PC-9 (cell line): Measurements from ENCODE around the gene IBA57. TPM values are rescaled to one million over a fixed set of nuclear protein-coding genes. Genes with fewer than 3 reads are reported as not detected.

Source experiments
- BruUV-seq: library from RNA; stranded (reverse); fragments of 400-500 nt; replicated peaks from 2 replicates; lab custom pipeline; 2021; lab: Mats Ljungman, UMichigan
- CTCF ChIA-PET: fragments of 300-600 bp; sonication (Branson Sonifier 250); formaldehyde crosslinking; loops from one replicate; lab custom pipeline; 2022; ENCODE audit warnings: antibody characterized with exemption; lab: Charles Lee
- POLR2A ChIA-PET: fragments of 300-600 bp; sonication (Branson Sonifier 250); formaldehyde crosslinking; loops from one replicate; lab custom pipeline; 2022; ENCODE audit warnings: antibody characterized with exemption; ENCODE audit not compliant: unreplicated experiment; lab: Charles Lee
- DNase-seq, 2 experiments: peaks; one replicate each; pipeline versions ENCODE4 v3.0.0 to v3.0.0-alpha.2; 2015 to 2022; ENCODE audit warnings: mixed read lengths in 1 of 2
- H2AFZ ChIP-seq: fragments of 200-600 bp; sonication (generic); 2 replicates; pipeline ENCODE4 v1.8.1; 2017; ENCODE audit warnings: antibody characterized with exemption
- H3F3A ChIP-seq: fragments of 200-600 bp; sonication (generic); 2 replicates; pipeline ENCODE4 v1.8.1; 2017; ENCODE audit warnings: antibody characterized with exemption, mild to moderate bottlenecking, low read depth; ENCODE audit not compliant: insufficient read depth
- H3K27ac ChIP-seq: fragments of 200-600 bp; sonication (generic); 2 replicates; pipeline ENCODE4 v1.6.1; 2016; ENCODE audit warnings: mixed run types
- H3K27me3 ChIP-seq: fragments of 200-600 bp; sonication (generic); 2 replicates; pipeline ENCODE4 v1.6.1; 2016; ENCODE audit warnings: low read depth, mixed run types; ENCODE audit not compliant: insufficient read depth
- H3K36me3 ChIP-seq: fragments of 200-600 bp; sonication (generic); 2 replicates; pipeline ENCODE4 v1.6.1; 2016; ENCODE audit warnings: low read depth, mixed run types
- H3K4me1 ChIP-seq: fragments of 200-600 bp; sonication (generic); replicated peaks from 2 replicates; pipeline ENCODE4 v1.6.1; 2016; ENCODE audit warnings: mixed run types; ENCODE audit not compliant: insufficient read depth
- H3K4me2 ChIP-seq: fragments of 200-600 bp; sonication (generic); 2 replicates; pipeline ENCODE4 v1.6.1; 2017; ENCODE audit warnings: mixed run types
- H3K4me3 ChIP-seq: fragments of 200-600 bp; sonication (generic); 2 replicates; pipeline ENCODE4 v1.6.1; 2016; ENCODE audit warnings: mixed run types
- H3K79me2 ChIP-seq: fragments of 200-600 bp; sonication (generic); 2 replicates; pipeline ENCODE4 v1.6.1; 2017; ENCODE audit warnings: low read depth, mixed run types
- H3K9me2 ChIP-seq: fragments of 200-600 bp; sonication (generic); 2 replicates; pipeline ENCODE4 v1.8.1; 2017; ENCODE audit warnings: mild to moderate bottlenecking; ENCODE audit not compliant: insufficient read depth
- H3K9me3 ChIP-seq: fragments of 200-600 bp; sonication (generic); 2 replicates; pipeline ENCODE4 v1.8.1; 2016; ENCODE audit warnings: low read depth; ENCODE audit not compliant: insufficient read depth
- H4K20me1 ChIP-seq: fragments of 200-600 bp; sonication (generic); 2 replicates; pipeline ENCODE4 v1.8.1; 2017; ENCODE audit not compliant: insufficient read depth
- CTCF ChIP-seq: fragments of 200-600 bp; sonication (generic); conservative IDR thresholded peaks from 2 replicates; pipeline ENCODE4 v1.6.1; 2017; ENCODE audit warnings: mixed run types, antibody characterized with exemption, mild to moderate bottlenecking, moderate library complexity
- EZH2 ChIP-seq: fragments of 200-600 bp; sonication (generic); IDR thresholded peaks from 2 replicates; pipeline ENCODE4 v1.8.0; 2017; ENCODE audit warnings: antibody characterized with exemption, low read depth
- intact Hi-C: fragments of 100-400 bp; cut with micrococcal nuclease; formaldehyde crosslinking; loops from one replicate; pipeline ENCODE4 v1.10.0; 2022; ENCODE audit not compliant: unreplicated experiment
- total RNA-seq: library from RNA; stranded (reverse); gene quantifications from 2 replicates; pipeline ENCODE4 v1.2.3, GENCODE V29; 2021

IBA57 gene
- total RNA-seq, 1 experiment from 2014 or later = 7.8 TPM

- no peak for TF ChIP-seq EZH2
- TF ChIP-seq CTCF = no peak
- Histone ChIP-seq H3K9me2 (no peaks in the 10 kb centered on the region), H3K4me3 (no peak overlapping the region), H4K20me1 (no peaks in the 10 kb centered on the region), H2AFZ (no peak overlapping the region), H3K9me3 (peaks cover 5% of the 10 kb centered on the region; the same call in 1 of the 2 replicates), H3K4me1 (no peaks in the 10 kb centered on the region), H3K27me3 (no peaks in the 10 kb centered on the region), H3F3A (no peaks in the 10 kb centered on the region; the same call in 1 of the 2 replicates), H3K79me2 (no peaks in the 10 kb centered on the region), H3K4me2 (no peak overlapping the region), H3K27ac (no peak overlapping the region), H3K36me3 (no peaks in the 10 kb centered on the region)
- CTCF ChIA-PET = interaction anchor here (0.6 kb wide), 1 partner anchor 12 kb away, joined by 5 read pairs; no protein-coding TSS in a partner anchor
- no TSS peak for BruUV-seq
- DNase-seq = no peak
- POLR2A ChIA-PET = no interaction called here
- intact Hi-C loops = no loop called here
These were observed 42.1 kb upstream of the IBA57 start for GRCh38 chr1:228123505-228123904.

- Histone ChIP-seq H2AFZ (0 out of 2 replicates have a peak overlapping the region, but pooled peaks have one; percentile 29), H3K4me3 (no peak overlapping the region), H3K9me3 (no peaks in the 10 kb centered on the region), H3K27ac (no peak overlapping the region), H3K27me3 (no peaks in the 10 kb centered on the region), H3K9me2 (no peaks in the 10 kb centered on the region), H4K20me1 (no peaks in the 10 kb centered on the region), H3K4me2 (no peak overlapping the region), H3F3A (no peaks in the 10 kb centered on the region), H3K79me2 (no peaks in the 10 kb centered on the region), H3K36me3 (no peaks in the 10 kb centered on the region), H3K4me1 (no peaks in the 10 kb centered on the region)
- intact Hi-C loops = no loop called here
- no peak for DNase-seq
- no peak for TF ChIP-seq EZH2
- TF ChIP-seq CTCF = no peak
- ChIA-PET POLR2A (no interaction called here), CTCF (no interaction called here)
- no TSS peak for BruUV-seq
These were observed 40.4 kb upstream of the IBA57 start for GRCh38 chr1:228125185-228125584.

GRCh38 chr1:228131766-228132165, 33.8 kb upstream of the IBA57 start:
- Histone ChIP-seq H3K9me2 (no peaks in the 10 kb centered on the region), H3K9me3 (no peaks in the 10 kb centered on the region), H4K20me1 (no peaks in the 10 kb centered on the region), H2AFZ (peak overlapping the region; percentile 46; the same call in 1 of the 2 replicates), H3K27me3 (no peaks in the 10 kb centered on the region), H3K36me3 (no peaks in the 10 kb centered on the region), H3K79me2 (no peaks in the 10 kb centered on the region), H3K4me2 (peak overlapping the region; percentile 78), H3K4me3 (peak overlapping the region; percentile 62; the same call in 1 of the 2 replicates), H3F3A (peaks cover 12% of the 10 kb centered on the region; the same call in 1 of the 2 replicates), H3K4me1 (peaks cover 16% of the 10 kb centered on the region), H3K27ac (peak overlapping the region; percentile 82)
- BruUV-seq = no TSS peak
- peak; percentile 27 to 63 for DNase-seq
- ChIA-PET CTCF (no interaction called here), POLR2A (no interaction called here)
- intact Hi-C loops = loop anchor here (1.0 to 10.0 kb wide), 12 partner anchors 28 to 1093 kb away; partner anchors contain the start of genes C1orf35 and TRIM11
- no peak for TF ChIP-seq CTCF
- no peak for TF ChIP-seq EZH2
